Adipocyte (in vitro differentiated cells): Measurements from ENCODE around the gene VWA5B1.

Source experiments
- DNase-seq: peaks from one replicate; pipeline ENCODE4 v3.0.0-alpha.2; 2015; ENCODE audit warnings: low read depth
- H3K27me3 ChIP-seq: replicated peaks from 2 replicates; pipeline ENCODE4 v1.7.0; 2013; ENCODE audit warnings: mild to moderate bottlenecking, low read length, moderate library complexity; ENCODE audit not compliant: control insufficient read depth, insufficient read depth
- H3K36me3 ChIP-seq: 2 replicates; pipeline ENCODE4 v1.7.0; 2013; ENCODE audit warnings: low read length, mild to moderate bottlenecking, moderate library complexity; ENCODE audit not compliant: control insufficient read depth, insufficient read depth, severe bottlenecking
- H3K4me1 ChIP-seq: 2 replicates; pipeline ENCODE4 v1.7.0; 2013; ENCODE audit warnings: mild to moderate bottlenecking, low read length, moderate library complexity; ENCODE audit not compliant: control insufficient read depth, insufficient read depth
- H3K4me3 ChIP-seq: 2 replicates; pipeline ENCODE4 v1.7.0; 2013; ENCODE audit warnings: mild to moderate bottlenecking, low read length, moderate library complexity
- H3K9ac ChIP-seq: 2 replicates; pipeline ENCODE4 v1.7.0; 2013; ENCODE audit warnings: mild to moderate bottlenecking, low read length, moderate library complexity
- H3K9me3 ChIP-seq: 2 replicates; pipeline ENCODE4 v1.7.0; 2013; ENCODE audit warnings: mild to moderate bottlenecking, low read length, moderate library complexity; ENCODE audit not compliant: control insufficient read depth

VWA5B1 gene

GRCh38 chr1:20290624-20291597 is at the start of gene VWA5B1:
Gene VWA5B1, plus strand, starts transcription at chr1:20290875. Its CDS starts 19,727 bp downstream, at chr1:20310602.
- H3K9me3 ChIP-seq, result peaks cover 5% of the 10 kb centered on the region
- no peak within 1 kb of the TSS for H3K4me3 ChIP-seq
- H3K9ac ChIP-seq, result no peak within 1 kb of the TSS
- no peaks in the 10 kb centered on the region for H3K36me3 ChIP-seq
- H3K27me3 ChIP-seq, result peaks cover 77% of the 10 kb centered on the region
- no peak for DNase-seq
- no peaks in the 10 kb centered on the region for H3K4me1 ChIP-seq

DNA sequence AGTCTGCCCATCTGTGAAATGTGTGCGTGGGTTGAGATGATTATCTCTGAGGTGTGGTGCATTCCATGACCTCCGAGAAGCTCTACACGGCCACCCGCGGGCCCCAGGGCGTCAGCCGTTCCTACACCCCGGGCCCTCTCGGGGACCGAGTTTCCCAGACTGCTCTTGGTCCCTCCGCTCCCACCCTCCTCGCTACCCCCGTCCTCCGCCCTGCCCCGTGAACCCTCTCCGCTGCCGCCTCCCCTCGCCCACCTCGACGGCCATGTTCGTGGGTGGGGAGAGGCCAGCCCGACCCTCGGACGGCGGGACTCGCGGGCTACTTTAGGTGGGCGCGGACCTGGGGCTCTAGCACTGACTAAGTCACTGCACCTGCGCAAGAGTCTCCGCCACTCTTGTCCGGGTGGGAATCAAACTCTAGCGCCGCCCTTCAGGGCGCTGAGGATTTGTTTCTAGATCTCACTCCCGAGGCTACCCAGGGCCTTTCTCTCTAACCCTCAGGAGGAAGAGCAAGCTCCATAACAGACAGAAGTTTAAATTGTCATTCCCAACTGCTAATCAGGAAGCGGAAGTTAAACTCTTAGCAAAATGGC is 47.7 kb upstream of the VWA5B1 start:
- Histone ChIP-seq H3K36me3 (no peaks in the 10 kb centered on the region), H3K9me3 (no peaks in the 10 kb centered on the region), H3K4me1 (no peaks in the 10 kb centered on the region), H3K9ac (no peak overlapping the region), H3K4me3 (no peak overlapping the region), H3K27me3 (peaks cover 39% of the 10 kb centered on the region)
- DNase-seq, result no peak

DNA sequence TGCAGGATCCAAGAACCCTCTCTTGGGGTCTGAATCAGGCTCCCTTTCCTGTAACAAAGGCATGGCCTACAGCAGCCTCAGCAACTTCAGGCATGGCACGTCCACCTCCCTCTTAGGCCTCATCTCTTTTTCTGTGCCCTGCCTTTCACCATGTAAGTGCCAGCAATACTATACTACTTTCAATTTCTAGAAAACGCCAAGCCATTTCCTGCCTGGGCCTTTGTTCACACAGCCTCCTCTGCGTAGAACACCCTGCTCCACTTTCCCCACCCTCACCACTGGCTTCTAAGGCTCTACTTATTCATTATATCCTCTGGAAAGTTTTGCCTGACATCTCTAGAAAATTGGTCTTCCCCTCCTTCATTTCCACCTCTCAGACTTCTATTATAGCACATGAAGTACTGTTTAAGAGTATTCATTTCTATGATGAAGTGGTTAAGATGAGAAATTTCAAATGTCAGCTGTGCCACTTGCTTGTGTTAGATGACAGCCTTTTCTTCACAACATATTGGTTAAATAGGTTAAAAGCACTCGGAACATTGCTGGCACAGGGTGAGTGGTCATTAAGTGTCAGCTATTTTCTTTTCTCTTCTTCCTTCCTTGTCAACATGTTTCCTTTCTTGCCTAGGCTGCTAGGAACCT is 41.6 kb upstream of the VWA5B1 start:
- no peak for DNase-seq
- Histone ChIP-seq H3K4me1 (peaks cover 28% of the 10 kb centered on the region), H3K27me3 (no peaks in the 10 kb centered on the region), H3K9ac (peak overlapping the region; percentile 10), H3K36me3 (no peaks in the 10 kb centered on the region), H3K9me3 (no peaks in the 10 kb centered on the region), H3K4me3 (no peak overlapping the region)

DNA sequence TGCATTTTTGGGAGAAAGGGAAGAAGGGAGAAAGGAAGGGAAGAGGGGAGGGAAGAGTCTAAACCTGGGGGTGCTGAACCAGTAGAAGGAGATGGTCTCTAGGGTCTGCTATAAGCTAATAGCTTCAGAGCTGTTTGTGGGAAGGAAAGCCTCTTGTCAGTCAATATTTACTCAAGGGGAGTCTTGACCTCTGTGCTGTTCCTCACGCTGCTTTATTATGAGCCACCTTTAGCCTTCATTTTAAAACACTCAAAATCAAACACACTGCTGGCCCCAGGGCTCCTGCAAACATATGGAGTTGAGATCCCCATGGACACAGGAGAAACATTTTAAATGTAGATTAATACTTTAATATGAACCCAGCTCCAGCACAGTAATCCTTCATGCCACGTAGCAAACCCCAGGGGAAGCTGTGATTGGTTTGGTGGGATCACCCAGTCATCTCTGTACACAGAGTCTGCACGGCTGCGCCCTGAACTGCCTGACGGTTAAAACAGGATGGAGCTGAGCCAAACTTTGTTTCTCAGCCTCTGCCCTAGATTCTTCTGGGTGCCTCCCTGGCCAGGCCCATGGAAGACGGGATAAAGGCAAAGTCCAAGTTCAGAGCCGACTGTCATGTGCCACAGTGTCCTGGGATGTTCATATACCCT is 40.2 kb upstream of the VWA5B1 start:
- H3K4me3 ChIP-seq, result peak overlapping the region; percentile 25
- no peaks in the 10 kb centered on the region for H3K9me3 ChIP-seq
- peaks cover 28% of the 10 kb centered on the region for H3K4me1 ChIP-seq
- peak overlapping the region; percentile 63 for H3K9ac ChIP-seq
- peak; percentile 5 for DNase-seq
- no peaks in the 10 kb centered on the region for H3K27me3 ChIP-seq
- no peaks in the 10 kb centered on the region for H3K36me3 ChIP-seq

- Histone ChIP-seq H3K27me3 (peaks cover 2% of the 10 kb centered on the region), H3K9me3 (no peaks in the 10 kb centered on the region), H3K36me3 (no peaks in the 10 kb centered on the region), H3K4me3 (no peak overlapping the region), H3K4me1 (peaks cover 28% of the 10 kb centered on the region), H3K9ac (no peak overlapping the region)
- DNase-seq, result no peak
Measured at GRCh38 chr1:20252587-20252986, 38.1 kb upstream of the VWA5B1 start.

DNA sequence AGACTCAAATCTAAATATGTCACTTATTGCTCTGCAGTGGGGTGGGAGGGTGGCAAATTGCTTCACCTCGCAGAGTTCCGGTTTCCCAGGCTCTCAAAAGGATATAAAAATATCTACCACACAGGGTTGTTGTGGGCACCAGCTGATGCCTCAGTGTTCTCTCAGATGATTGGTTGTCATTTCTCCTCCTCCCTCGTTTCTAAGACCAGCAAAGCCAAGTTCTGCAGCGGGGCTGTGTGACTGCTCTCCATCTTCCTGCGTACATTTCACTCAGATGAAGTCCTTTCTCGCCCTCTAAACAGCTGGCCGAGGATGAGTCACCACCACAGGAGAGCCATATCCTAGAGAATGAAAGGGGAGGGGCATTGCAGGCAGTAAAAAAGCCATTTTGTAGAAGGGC is 35.0 kb upstream of the VWA5B1 start:
- Histone ChIP-seq H3K4me3 (peak overlapping the region; percentile 29), H3K9me3 (no peaks in the 10 kb centered on the region), H3K27me3 (peaks cover 17% of the 10 kb centered on the region), H3K4me1 (peaks cover 8% of the 10 kb centered on the region), H3K9ac (no peak overlapping the region), H3K36me3 (no peaks in the 10 kb centered on the region)
- peak; percentile 29 for DNase-seq

DNA sequence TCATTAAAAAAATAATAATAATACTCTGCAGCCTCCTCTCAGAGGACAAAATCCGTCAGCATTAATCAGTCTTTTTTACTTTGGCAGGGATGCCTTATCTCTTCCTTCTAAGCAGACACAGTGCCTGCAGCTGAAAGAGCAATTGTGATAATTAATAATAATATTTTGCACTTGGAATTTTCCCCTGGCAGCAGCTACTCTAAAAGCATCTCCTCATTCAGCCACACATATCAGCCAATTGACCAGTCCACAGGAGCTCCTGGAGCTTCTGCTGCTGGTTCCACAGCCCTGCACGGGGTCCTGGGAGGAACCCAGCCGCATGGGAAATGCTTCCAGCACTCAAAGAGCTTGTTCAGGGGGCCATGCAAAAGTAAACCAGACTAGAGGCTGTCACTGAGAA is 31.0 kb upstream of the VWA5B1 start:
- DNase-seq, result no peak
- H3K4me1 ChIP-seq, result peaks cover 4% of the 10 kb centered on the region
- no peak overlapping the region for H3K4me3 ChIP-seq
- no peaks in the 10 kb centered on the region for H3K36me3 ChIP-seq
- peaks cover 17% of the 10 kb centered on the region for H3K27me3 ChIP-seq
- no peak overlapping the region for H3K9ac ChIP-seq
- H3K9me3 ChIP-seq, result no peaks in the 10 kb centered on the region

DNA sequence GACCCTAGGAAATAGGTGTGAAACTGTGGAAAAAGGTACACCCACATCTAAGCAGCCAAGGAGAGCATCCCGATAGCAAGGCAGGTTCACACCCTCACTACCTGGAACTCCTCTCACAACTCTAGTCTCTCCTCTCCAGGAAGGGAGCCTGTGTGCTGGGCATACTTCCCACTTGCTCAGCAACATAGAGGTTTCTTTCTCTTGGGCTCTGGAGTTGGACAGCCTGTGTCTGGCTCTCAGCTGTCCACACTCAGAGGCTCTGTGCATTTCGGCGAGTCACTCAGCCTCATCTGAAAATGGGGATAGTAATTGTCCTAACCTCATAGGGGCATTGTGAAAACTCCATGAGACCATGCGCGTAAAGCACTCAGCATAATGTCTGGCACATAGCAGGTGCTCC is 29.6 kb upstream of the VWA5B1 start:
- Histone ChIP-seq H3K4me1 (peaks cover 18% of the 10 kb centered on the region), H3K36me3 (no peaks in the 10 kb centered on the region), H3K9ac (no peak overlapping the region), H3K27me3 (peaks cover 17% of the 10 kb centered on the region), H3K9me3 (no peaks in the 10 kb centered on the region), H3K4me3 (no peak overlapping the region)
- DNase-seq, result no peak

- no peak for DNase-seq
- H3K4me3 ChIP-seq, result no peak overlapping the region
- H3K27me3 ChIP-seq, result peaks cover 11% of the 10 kb centered on the region
- H3K9ac ChIP-seq, result no peak overlapping the region
- H3K36me3 ChIP-seq, result no peaks in the 10 kb centered on the region
- H3K9me3 ChIP-seq, result no peaks in the 10 kb centered on the region
- H3K4me1 ChIP-seq, result peaks cover 27% of the 10 kb centered on the region
Measured at GRCh38 chr1:20262810-20263534, 27.7 kb upstream of the VWA5B1 start.

GRCh38 chr1:20265250-20265649 is 25.4 kb upstream of the VWA5B1 start:
- no peaks in the 10 kb centered on the region for H3K36me3 ChIP-seq
- H3K4me3 ChIP-seq, result peak overlapping the region; percentile 19
- H3K4me1 ChIP-seq, result peaks cover 27% of the 10 kb centered on the region
- H3K9ac ChIP-seq, result peak overlapping the region; percentile 71
- no peak for DNase-seq
- H3K9me3 ChIP-seq, result peaks cover 10% of the 10 kb centered on the region
- no peaks in the 10 kb centered on the region for H3K27me3 ChIP-seq
